ENCODE measurements around the gene CHST11. TPM values are rescaled to one million over a fixed set of nuclear protein-coding genes. Genes with fewer than 3 reads are reported as not detected.

CHST11 gene
- total RNA-seq, 1 donor from 2014 or later = 46.2 TPM

GRCh38 chr12:104793285-104793684, 336.5 kb downstream of the CHST11 start:
- Histone ChIP-seq H3K27me3 (ENCODE audit: low read depth) (no peaks in the 10 kb centered on the region), H3K4me1 (peaks cover 7% of the 10 kb centered on the region), H3K36me3 (no peaks in the 10 kb centered on the region), H3K27ac (no peak overlapping the region), H3K9me3 (no peaks in the 10 kb centered on the region), H3K4me3 (no peak overlapping the region)
- ATAC-seq (peak in 1 of 2 donors; percentile 25), DNase-seq (no peak)
- TF ChIP-seq CTCF (IDR thresholded peaks at IDR 0.05) = no peak
- intact Hi-C loops (cut with DNase I) = no loop called here

GRCh38 chr12:104793968-104794367, 337.2 kb downstream of the CHST11 start:
- Histone ChIP-seq H3K36me3 (no peaks in the 10 kb centered on the region), H3K9me3 (no peaks in the 10 kb centered on the region), H3K4me1 (peaks cover 1% of the 10 kb centered on the region), H3K4me3 (no peak overlapping the region), H3K27ac (no peak overlapping the region), H3K27me3 (ENCODE audit: low read depth) (no peaks in the 10 kb centered on the region)
- intact Hi-C loops (cut with DNase I) = no loop called here
- ATAC-seq (no peak), DNase-seq (no peak)
- no peak for TF ChIP-seq CTCF (IDR thresholded peaks at IDR 0.05)

- TF ChIP-seq CTCF (IDR thresholded peaks at IDR 0.05) = no peak
- Histone ChIP-seq H3K36me3 (no peaks in the 10 kb centered on the region), H3K4me1 (no peaks in the 10 kb centered on the region), H3K27ac (no peak overlapping the region), H3K4me3 (no peak overlapping the region), H3K9me3 (no peaks in the 10 kb centered on the region), H3K27me3 (ENCODE audit: low read depth) (no peaks in the 10 kb centered on the region)
- DNase-seq (no peak), ATAC-seq (no peak)
- intact Hi-C loops (cut with DNase I) = no loop called here
These were observed 339.7 kb downstream of the CHST11 start for GRCh38 chr12:104796475-104796862.

- no peak for ATAC-seq
These were observed 342.7 kb downstream of the CHST11 start for GRCh38 chr12:104799458-104799857.

GRCh38 chr12:104801005-104801404, 344.3 kb downstream of the CHST11 start:
- H3K9me3 ChIP-seq = no peaks in the 10 kb centered on the region
- ATAC-seq (no peak), DNase-seq (no peak)
- no peaks in the 10 kb centered on the region for H3K27me3 ChIP-seq (ENCODE audit: low read depth)
- no peak overlapping the region for H3K27ac ChIP-seq
- TF ChIP-seq CTCF (IDR thresholded peaks at IDR 0.05) = no peak
- H3K4me1 ChIP-seq = no peaks in the 10 kb centered on the region
- intact Hi-C loops (cut with DNase I) = no loop called here
- no peak overlapping the region for H3K4me3 ChIP-seq
- no peaks in the 10 kb centered on the region for H3K36me3 ChIP-seq

More at GRCh38 chr12:104799458-104799857, 342.7 kb downstream of the CHST11 start:
- Histone ChIP-seq H3K9me3 (no peaks in the 10 kb centered on the region), H3K4me1 (no peaks in the 10 kb centered on the region), H3K4me3 (no peak overlapping the region), H3K27me3 (ENCODE audit: low read depth) (no peaks in the 10 kb centered on the region), H3K36me3 (no peaks in the 10 kb centered on the region), H3K27ac (no peak overlapping the region)
- TF ChIP-seq CTCF (IDR thresholded peaks at IDR 0.05) = no peak
- intact Hi-C loops (cut with DNase I) = no loop called here
- no peak for DNase-seq

GRCh38 chr12:104801427-104801826, 344.7 kb downstream of the CHST11 start:
- no peaks in the 10 kb centered on the region for H3K9me3 ChIP-seq
- H3K4me1 ChIP-seq = no peaks in the 10 kb centered on the region
- no peak overlapping the region for H3K4me3 ChIP-seq
- TF ChIP-seq CTCF (IDR thresholded peaks at IDR 0.05) = no peak
- no peaks in the 10 kb centered on the region for H3K27me3 ChIP-seq (ENCODE audit: low read depth)
- DNase-seq = no peak
- H3K36me3 ChIP-seq = no peaks in the 10 kb centered on the region
- ATAC-seq = no peak
- H3K27ac ChIP-seq = no peak overlapping the region
- intact Hi-C loops (cut with DNase I) = no loop called here

All from lower lobe of right lung (tissue), 2 donors.